BE2C (cell line): ENCODE data around the gene ARMC9.

ENCODE experiments used
- DNase-seq: peaks from one replicate; pipeline ENCODE4 v3.0.0-alpha.2; 2020
- H3K27me3 ChIP-seq: fragments of 250-450 bp; sonication (Bioruptor Pico); 2 replicates; pipeline ENCODE4 v1.5.1; 2020; ENCODE audit warnings: mild to moderate bottlenecking
- H3K36me3 ChIP-seq: fragments of 250-450 bp; sonication (Bioruptor Pico); 2 replicates; pipeline ENCODE4 v1.5.1; 2020; ENCODE audit warnings: mild to moderate bottlenecking
- H3K4me1 ChIP-seq: fragments of 250-450 bp; sonication (Bioruptor Pico); 2 replicates; pipeline ENCODE4 v1.5.1; 2020
- H3K4me3 ChIP-seq: 2 replicates; pipeline ENCODE4 v1.5.1; 2011; ENCODE audit warnings: low read depth, low read length
- H3K9me3 ChIP-seq: fragments of 250-450 bp; sonication (Bioruptor Pico); 2 replicates; pipeline ENCODE4 v1.5.1; 2020
- TF ChIP-seq, protein P1 (sequence below): IDR thresholded peaks from 2 replicates; pipeline ENCODE4 v1.5.1; 2012; ENCODE audit warnings: mild to moderate bottlenecking, low read depth, low read length

ARMC9 gene

GRCh38 chr2:231228223-231228622 is 29.8 kb downstream of the ARMC9 start:
- no peaks in the 10 kb centered on the region for H3K27me3 ChIP-seq
- H3K9me3 ChIP-seq, result no peaks in the 10 kb centered on the region
- H3K36me3 ChIP-seq, result no peaks in the 10 kb centered on the region
- TF ChIP-seq, protein P1, sequence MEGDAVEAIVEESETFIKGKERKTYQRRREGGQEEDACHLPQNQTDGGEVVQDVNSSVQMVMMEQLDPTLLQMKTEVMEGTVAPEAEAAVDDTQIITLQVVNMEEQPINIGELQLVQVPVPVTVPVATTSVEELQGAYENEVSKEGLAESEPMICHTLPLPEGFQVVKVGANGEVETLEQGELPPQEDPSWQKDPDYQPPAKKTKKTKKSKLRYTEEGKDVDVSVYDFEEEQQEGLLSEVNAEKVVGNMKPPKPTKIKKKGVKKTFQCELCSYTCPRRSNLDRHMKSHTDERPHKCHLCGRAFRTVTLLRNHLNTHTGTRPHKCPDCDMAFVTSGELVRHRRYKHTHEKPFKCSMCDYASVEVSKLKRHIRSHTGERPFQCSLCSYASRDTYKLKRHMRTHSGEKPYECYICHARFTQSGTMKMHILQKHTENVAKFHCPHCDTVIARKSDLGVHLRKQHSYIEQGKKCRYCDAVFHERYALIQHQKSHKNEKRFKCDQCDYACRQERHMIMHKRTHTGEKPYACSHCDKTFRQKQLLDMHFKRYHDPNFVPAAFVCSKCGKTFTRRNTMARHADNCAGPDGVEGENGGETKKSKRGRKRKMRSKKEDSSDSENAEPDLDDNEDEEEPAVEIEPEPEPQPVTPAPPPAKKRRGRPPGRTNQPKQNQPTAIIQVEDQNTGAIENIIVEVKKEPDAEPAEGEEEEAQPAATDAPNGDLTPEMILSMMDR, result no peak
- peak; percentile 82 for DNase-seq
- H3K4me3 ChIP-seq, result peak overlapping the region; percentile 4; the same call in 1 of the 2 replicates
- H3K4me1 ChIP-seq, result peaks cover 15% of the 10 kb centered on the region

GRCh38 chr2:231228974-231229529 is 30.6 kb downstream of the ARMC9 start:
- Histone ChIP-seq H3K4me1 (peaks cover 15% of the 10 kb centered on the region), H3K9me3 (no peaks in the 10 kb centered on the region), H3K36me3 (no peaks in the 10 kb centered on the region), H3K4me3 (peak overlapping the region; percentile 4; the same call in 1 of the 2 replicates), H3K27me3 (no peaks in the 10 kb centered on the region)
- peak; percentile 68 for DNase-seq
- TF ChIP-seq, protein P1, result no peak

DNA sequence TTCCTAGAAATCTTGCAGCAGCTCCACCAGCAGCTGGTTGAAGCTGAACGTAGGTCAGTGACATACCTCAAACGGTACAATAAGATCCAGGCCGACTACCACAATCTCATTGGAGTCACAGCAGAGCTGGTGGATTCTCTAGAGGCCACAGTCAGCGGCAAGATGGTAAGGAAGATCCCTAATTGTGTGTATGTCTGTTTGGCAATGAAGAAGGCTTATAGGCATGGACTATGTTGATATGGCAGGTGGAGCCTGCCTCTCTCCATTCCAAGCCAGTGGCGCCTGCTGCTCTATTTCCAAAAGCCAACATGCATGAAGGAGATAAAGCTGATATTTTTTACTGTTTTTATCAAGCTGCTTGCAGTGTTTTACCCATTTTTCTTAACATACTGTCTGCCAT is 36.8 kb downstream of the ARMC9 start:
- no peaks in the 10 kb centered on the region for H3K27me3 ChIP-seq
- peaks cover 5% of the 10 kb centered on the region; the same call in 1 of the 2 replicates for H3K4me1 ChIP-seq
- TF ChIP-seq, protein P1, result no peak
- H3K9me3 ChIP-seq, result no peaks in the 10 kb centered on the region
- no peak overlapping the region for H3K4me3 ChIP-seq
- peaks cover 15% of the 10 kb centered on the region for H3K36me3 ChIP-seq
- no peak for DNase-seq

- Histone ChIP-seq H3K36me3 (peaks cover 16% of the 10 kb centered on the region), H3K4me3 (no peak overlapping the region), H3K4me1 (peaks cover 5% of the 10 kb centered on the region; the same call in 1 of the 2 replicates), H3K27me3 (no peaks in the 10 kb centered on the region), H3K9me3 (no peaks in the 10 kb centered on the region)
- DNase-seq, result no peak
- TF ChIP-seq, protein P1, result no peak
These were observed 40.3 kb downstream of the ARMC9 start for GRCh38 chr2:231238689-231239088.

- TF ChIP-seq, protein P1, result no peak
These were observed 41.3 kb downstream of the ARMC9 start for GRCh38 chr2:231239751-231240150.

DNA sequence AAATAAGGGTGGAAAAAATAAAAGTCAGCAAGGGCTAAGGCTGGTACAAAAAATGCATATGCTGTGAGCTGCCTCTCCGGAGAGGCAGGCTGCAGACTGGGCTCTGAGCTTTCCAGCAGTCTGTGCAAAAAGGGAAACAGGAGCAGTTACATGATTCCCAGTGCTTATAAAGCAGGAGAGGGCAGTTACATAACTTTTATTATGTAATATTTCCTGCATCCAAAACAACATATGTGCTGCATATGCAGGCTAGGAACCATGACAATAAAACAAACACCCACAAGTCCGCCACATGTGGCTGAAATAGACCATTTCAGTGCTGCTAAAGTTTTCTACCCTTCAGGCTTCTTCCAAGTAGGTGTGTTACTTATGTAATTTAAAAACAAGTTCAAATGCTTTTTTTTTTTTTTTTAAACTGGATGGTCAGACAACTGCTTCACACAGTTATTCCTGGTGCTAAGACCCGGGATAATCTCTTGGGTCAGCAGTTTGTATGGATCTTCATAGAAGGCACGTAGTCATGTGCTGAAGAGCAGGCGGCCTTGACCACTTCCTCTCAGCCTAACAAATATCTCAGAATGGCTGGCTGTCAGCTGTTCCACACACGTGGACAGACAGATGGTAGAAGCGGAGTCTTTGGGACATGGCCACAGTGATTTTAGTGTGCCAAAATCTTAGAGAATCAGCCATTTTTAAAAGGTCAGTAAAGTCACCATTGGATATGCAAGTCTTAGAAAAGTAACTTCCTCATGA is 43.5 kb downstream of the ARMC9 start:
- Histone ChIP-seq H3K4me3 (no peak overlapping the region), H3K9me3 (no peaks in the 10 kb centered on the region), H3K36me3 (peaks cover 14% of the 10 kb centered on the region), H3K27me3 (no peaks in the 10 kb centered on the region; the same call in 1 of the 2 replicates), H3K4me1 (peaks cover 5% of the 10 kb centered on the region)
- DNase-seq, result no peak
- TF ChIP-seq, protein P1, result no peak

More at GRCh38 chr2:231239751-231240150, 41.3 kb downstream of the ARMC9 start:
- DNase-seq, result no peak
- peaks cover 16% of the 10 kb centered on the region for H3K36me3 ChIP-seq
- no peaks in the 10 kb centered on the region for H3K27me3 ChIP-seq
- no peaks in the 10 kb centered on the region for H3K9me3 ChIP-seq
- no peak overlapping the region for H3K4me3 ChIP-seq
- peaks cover 5% of the 10 kb centered on the region; the same call in 1 of the 2 replicates for H3K4me1 ChIP-seq
